Sigmoid colon (tissue), 7 donors: ENCODE results near the gene TMEM196. TPM values are rescaled to one million over a fixed set of nuclear protein-coding genes. Genes with fewer than 3 reads are reported as not detected.

ENCODE experiments used
- DNase-seq: peaks from one replicate; pipeline ENCODE4 v3.0.0-alpha.2; 2019
- H3K27ac ChIP-seq, 4 donors: fragments of 200-600 bp; sonication (generic); one replicate each; pipeline ENCODE4 v1.5.1; 2016 to 2019; ENCODE audit warnings: mild to moderate bottlenecking in 1 of 4
- H3K27me3 ChIP-seq, 3 donors: fragments of 200-600 bp; sonication (generic); one replicate each; pipeline ENCODE4 v1.5.1; 2019; ENCODE audit warnings: mild to moderate bottlenecking in 1 of 3
- H3K36me3 ChIP-seq, 4 donors: fragments of 200-600 bp; sonication (generic); one replicate each; pipeline ENCODE4 v1.5.1; 2016 to 2019
- H3K4me1 ChIP-seq, 4 donors: fragments of 200-600 bp; sonication (generic); one replicate each; pipeline ENCODE4 v1.5.1; 2017 to 2019
- H3K4me3 ChIP-seq, 4 donors: fragments of 200-600 bp; sonication (generic); one replicate each; pipeline ENCODE4 v1.5.1; 2017 to 2019; ENCODE audit warnings: mild to moderate bottlenecking in 2 of 4, moderate library complexity in 1 of 4
- H3K9me3 ChIP-seq, 4 donors: fragments of 200-600 bp in 3 of 4; sonication (generic) in 3 of 4; one replicate each; pipeline versions ENCODE4 v1.5.1 to v1.6.1; 2013 to 2019
- CTCF ChIP-seq, 4 experiments: fragments of 450-650 bp in 3 of 4; fragments of 200-600 bp in 1 of 4; IDR thresholded peaks; one replicate each; pipeline ENCODE4 v1.5.1; 2016 to 2019; ENCODE audit warnings: antibody characterized with exemption in 4 of 4, mild to moderate bottlenecking in 3 of 4, moderate library complexity in 2 of 4
- EP300 ChIP-seq, 4 donors: sonication (generic); formaldehyde crosslinking; IDR thresholded peaks; one replicate each; pipeline ENCODE4 v1.6.1; 2017; ENCODE audit warnings: antibody characterized with exemption in 4 of 4
- POLR2A ChIP-seq, 2 donors: fragments of 450-650 bp; IDR thresholded peaks; one replicate each; pipeline ENCODE4 v1.6.1; 2016; ENCODE audit warnings: antibody characterized with exemption in 2 of 2, mild to moderate bottlenecking in 2 of 2, moderate library complexity in 2 of 2
- POLR2AphosphoS5 ChIP-seq, 4 donors: sonication (generic); formaldehyde crosslinking; IDR thresholded peaks; one replicate each; pipeline ENCODE4 v1.6.1; 2017; ENCODE audit warnings: antibody characterized with exemption in 4 of 4
- WGBS, 2 donors: extraction: QIAGEN DNeasy Blood & Tissue Kit; methylation state at CpG; one replicate each; pipeline ENCODE4 v1.1.7; 2013; 5-methylcytosine and 5-hydroxymethylcytosine counted together
- intact Hi-C: fragments of 100-400 bp; cut with DNase I; formaldehyde crosslinking; loops from one replicate; pipeline ENCODE4 v1.15.1; 2023
- polyA plus RNA-seq, 3 donors: library from polyadenylated mRNA; stranded (reverse); fragments of 200-250 nt; gene quantifications; one replicate each; pipeline ENCODE4 v1.2.3, GENCODE V29; 2013
- small RNA-seq, 3 donors: library from RNA; depleted of rRNA; stranded (forward); fragments of <200 nt; gene quantifications; one replicate each; pipeline ENCODE3, GENCODE V24; 2016
- total RNA-seq, 4 donors: library from RNA; depleted of rRNA; stranded (reverse); fragments of >200 nt; gene quantifications; one replicate each; pipeline ENCODE4 v1.1.0, GENCODE V29; 2016
- donor health status: healthy with polysubstance abuse.
- donor health status: Bipolar disorder and iron deficiency.
- donor health status: healthy.

TMEM196 gene
- total and polyA plus RNA-seq, 7 donors, result 0.13 to 1.4 (median 0.15) TPM; not detected in 3

- no peak for DNase-seq
- Histone ChIP-seq H3K36me3 (no peaks in the 10 kb centered on the region), H3K9me3 (no peaks in the 10 kb centered on the region), H3K4me1 (no peaks in the 10 kb centered on the region), H3K4me3 (no peak overlapping the region), H3K27ac (no peak overlapping the region), H3K27me3 (no peaks in the 10 kb centered on the region)
- intact Hi-C loops, result no loop called here
- no peak for TF ChIP-seq POLR2A (IDR thresholded peaks at IDR 0.05)
- TF ChIP-seq CTCF (IDR thresholded peaks at IDR 0.05), result no peak
- no peak for TF ChIP-seq EP300 (IDR thresholded peaks at IDR 0.05)
- no peak for TF ChIP-seq POLR2AphosphoS5 (IDR thresholded peaks at IDR 0.05)
- WGBS, 2 donors, result 80 to 93% methylated on average over 1 of the region's 1 CpG
These were observed 97.6 kb downstream of the TMEM196 start for GRCh38 chr7:19675816-19676215.

GRCh38 chr7:19674266-19674960 is 99.0 kb downstream of the TMEM196 start:
- WGBS, 2 donors, result 80 to 86% methylated on average over 5 of the region's 5 CpGs
- no peak for DNase-seq
- no peaks in the 10 kb centered on the region for H3K9me3 ChIP-seq
- no peaks in the 10 kb centered on the region for H3K36me3 ChIP-seq
- TF ChIP-seq EP300 (IDR thresholded peaks at IDR 0.05), result no peak
- no peak for TF ChIP-seq CTCF (IDR thresholded peaks at IDR 0.05)
- TF ChIP-seq POLR2AphosphoS5 (IDR thresholded peaks at IDR 0.05), result no peak
- no peak for TF ChIP-seq POLR2A (IDR thresholded peaks at IDR 0.05)
- no peak overlapping the region for H3K4me3 ChIP-seq
- intact Hi-C loops, result no loop called here
- H3K4me1 ChIP-seq, result no peaks in the 10 kb centered on the region
- H3K27me3 ChIP-seq, result no peaks in the 10 kb centered on the region
- no peak overlapping the region for H3K27ac ChIP-seq

DNA sequence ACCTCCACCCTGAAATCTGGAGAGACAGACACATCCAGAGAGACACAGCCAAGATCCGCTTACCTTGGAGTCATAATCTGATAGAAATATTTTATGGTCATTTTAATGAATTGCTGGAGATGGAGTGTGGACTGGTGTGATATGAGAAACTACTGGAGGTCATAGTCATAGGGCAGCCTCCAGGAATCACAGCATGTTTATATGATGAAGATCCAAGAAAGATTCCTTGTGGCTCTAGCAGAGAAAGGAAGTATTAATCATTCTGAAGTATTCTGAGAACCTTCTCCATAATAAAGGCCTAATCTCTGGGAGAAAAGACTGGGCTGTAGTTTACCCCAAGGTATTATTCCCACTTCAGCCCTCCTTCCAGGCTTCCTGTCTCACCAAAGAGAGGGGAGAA is 102.6 kb downstream of the TMEM196 start:
- Histone ChIP-seq H3K9me3 (no peaks in the 10 kb centered on the region), H3K36me3 (no peaks in the 10 kb centered on the region), H3K4me1 (no peaks in the 10 kb centered on the region), H3K4me3 (no peak overlapping the region), H3K27me3 (no peaks in the 10 kb centered on the region), H3K27ac (no peak overlapping the region)
- intact Hi-C loops, result no loop called here
- no peak for DNase-seq
- 83 to 91% methylated on average over 1 of the region's 1 CpG for WGBS, 2 donors
- TF ChIP-seq CTCF (IDR thresholded peaks at IDR 0.05), result no peak
- no peak for TF ChIP-seq POLR2A (IDR thresholded peaks at IDR 0.05)
- no peak for TF ChIP-seq POLR2AphosphoS5 (IDR thresholded peaks at IDR 0.05)
- no peak for TF ChIP-seq EP300 (IDR thresholded peaks at IDR 0.05)

Small RNAs within 50 kb of the gene (small RNA-seq; reads per million reads assigned to genes)
- gene MIR3146, result 0 reads per million in 3 donors

Other genes with a start within 250 kb of the TMEM196 start
- gene POLR1F, start 64.6 kb downstream of the TMEM196 start, total RNA-seq, result 10 to 100 TPM in 3 of 4 donors, 1 to 10 TPM in 1; 9.7 to 15.6 (median 14.2) TPM
- gene POLR1F, start 64.6 kb downstream of the TMEM196 start, polyA plus RNA-seq, result 1 to 10 TPM; 4.2 to 7.1 (median 4.2) TPM